Adrenal gland (tissue), 5 donors: Measurements from ENCODE around the gene TMEM132C.

Experiments
- POLR2A ChIP-seq, 2 donors: fragments of 450-650 bp; IDR thresholded peaks; one replicate each; pipeline ENCODE4 v1.6.1; 2017; ENCODE audit warnings: antibody characterized with exemption in 2 of 2, mild to moderate bottlenecking in 2 of 2, moderate library complexity in 1 of 2
- TF ChIP-seq, protein P1 (sequence below), 6 experiments: fragments of 450-650 bp in 4 of 6; fragments of 200-600 bp in 2 of 6; sonication (generic) in 1 of 6; IDR thresholded peaks; 1 replicate in 5 of 6; 2 replicates in 1 of 6; pipeline versions ENCODE4 v1.5.1 to v1.8.0; 2016 to 2021; ENCODE audit warnings: antibody characterized with exemption in 6 of 6, mild to moderate bottlenecking in 2 of 6, moderate library complexity in 1 of 6
- donor health status: DM: no; HTN: no; CAD: no.

DNA sequence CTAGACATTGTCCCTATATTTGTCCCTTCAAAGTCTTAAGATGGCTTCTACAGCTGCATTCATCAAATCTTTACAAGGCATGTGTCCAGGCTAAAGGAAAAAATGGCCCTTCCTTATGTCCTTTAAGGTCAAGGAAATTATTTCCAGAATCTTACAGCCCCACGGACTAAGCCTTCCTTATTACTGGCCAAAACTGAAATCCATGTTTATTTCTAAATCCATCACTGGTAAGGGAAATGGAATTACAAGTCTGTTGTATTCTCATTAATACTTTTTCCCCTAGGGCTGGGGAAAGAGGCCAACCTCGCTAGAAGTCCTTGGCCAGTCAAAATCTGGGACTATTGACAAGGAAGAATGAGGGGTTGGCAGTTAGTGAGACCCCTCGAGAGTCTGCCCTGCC lies 252.5 kb downstream of the TMEM132C start:
- TF ChIP-seq, protein P1, sequence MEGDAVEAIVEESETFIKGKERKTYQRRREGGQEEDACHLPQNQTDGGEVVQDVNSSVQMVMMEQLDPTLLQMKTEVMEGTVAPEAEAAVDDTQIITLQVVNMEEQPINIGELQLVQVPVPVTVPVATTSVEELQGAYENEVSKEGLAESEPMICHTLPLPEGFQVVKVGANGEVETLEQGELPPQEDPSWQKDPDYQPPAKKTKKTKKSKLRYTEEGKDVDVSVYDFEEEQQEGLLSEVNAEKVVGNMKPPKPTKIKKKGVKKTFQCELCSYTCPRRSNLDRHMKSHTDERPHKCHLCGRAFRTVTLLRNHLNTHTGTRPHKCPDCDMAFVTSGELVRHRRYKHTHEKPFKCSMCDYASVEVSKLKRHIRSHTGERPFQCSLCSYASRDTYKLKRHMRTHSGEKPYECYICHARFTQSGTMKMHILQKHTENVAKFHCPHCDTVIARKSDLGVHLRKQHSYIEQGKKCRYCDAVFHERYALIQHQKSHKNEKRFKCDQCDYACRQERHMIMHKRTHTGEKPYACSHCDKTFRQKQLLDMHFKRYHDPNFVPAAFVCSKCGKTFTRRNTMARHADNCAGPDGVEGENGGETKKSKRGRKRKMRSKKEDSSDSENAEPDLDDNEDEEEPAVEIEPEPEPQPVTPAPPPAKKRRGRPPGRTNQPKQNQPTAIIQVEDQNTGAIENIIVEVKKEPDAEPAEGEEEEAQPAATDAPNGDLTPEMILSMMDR (IDR thresholded peaks at IDR 0.05): no peak
- no peak for TF ChIP-seq POLR2A (IDR thresholded peaks at IDR 0.05)
